Measurements from ENCODE around the gene HS6ST2. TPM values are rescaled to one million over a fixed set of nuclear protein-coding genes. Genes with fewer than 3 reads are reported as not detected.

The HS6ST2 gene
- total and polyA plus RNA-seq, 9 of the 15 experiments (the other 6 are each of a cell fraction or from before 2014, with no cell fraction given): not detected

DNA sequence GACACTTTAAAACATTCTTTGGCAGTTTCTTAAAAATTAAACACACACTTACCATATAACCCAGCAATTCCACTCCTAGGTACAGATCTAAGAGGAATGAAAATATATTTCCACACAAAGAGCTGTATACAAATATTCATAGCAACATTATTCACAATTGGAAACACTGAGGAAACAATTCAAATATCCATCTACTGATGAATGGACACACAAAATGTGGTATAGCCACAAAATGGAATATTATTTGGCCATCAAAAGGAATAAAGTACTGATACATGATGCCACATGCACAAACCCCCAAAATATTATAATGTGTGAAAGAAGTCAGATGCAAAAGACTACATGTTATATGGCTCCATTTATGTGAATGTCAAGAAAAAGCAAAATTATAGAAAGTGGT, 70.9 kb downstream of the HS6ST2 start (continued):
- TF ChIP-seq, protein P1, sequence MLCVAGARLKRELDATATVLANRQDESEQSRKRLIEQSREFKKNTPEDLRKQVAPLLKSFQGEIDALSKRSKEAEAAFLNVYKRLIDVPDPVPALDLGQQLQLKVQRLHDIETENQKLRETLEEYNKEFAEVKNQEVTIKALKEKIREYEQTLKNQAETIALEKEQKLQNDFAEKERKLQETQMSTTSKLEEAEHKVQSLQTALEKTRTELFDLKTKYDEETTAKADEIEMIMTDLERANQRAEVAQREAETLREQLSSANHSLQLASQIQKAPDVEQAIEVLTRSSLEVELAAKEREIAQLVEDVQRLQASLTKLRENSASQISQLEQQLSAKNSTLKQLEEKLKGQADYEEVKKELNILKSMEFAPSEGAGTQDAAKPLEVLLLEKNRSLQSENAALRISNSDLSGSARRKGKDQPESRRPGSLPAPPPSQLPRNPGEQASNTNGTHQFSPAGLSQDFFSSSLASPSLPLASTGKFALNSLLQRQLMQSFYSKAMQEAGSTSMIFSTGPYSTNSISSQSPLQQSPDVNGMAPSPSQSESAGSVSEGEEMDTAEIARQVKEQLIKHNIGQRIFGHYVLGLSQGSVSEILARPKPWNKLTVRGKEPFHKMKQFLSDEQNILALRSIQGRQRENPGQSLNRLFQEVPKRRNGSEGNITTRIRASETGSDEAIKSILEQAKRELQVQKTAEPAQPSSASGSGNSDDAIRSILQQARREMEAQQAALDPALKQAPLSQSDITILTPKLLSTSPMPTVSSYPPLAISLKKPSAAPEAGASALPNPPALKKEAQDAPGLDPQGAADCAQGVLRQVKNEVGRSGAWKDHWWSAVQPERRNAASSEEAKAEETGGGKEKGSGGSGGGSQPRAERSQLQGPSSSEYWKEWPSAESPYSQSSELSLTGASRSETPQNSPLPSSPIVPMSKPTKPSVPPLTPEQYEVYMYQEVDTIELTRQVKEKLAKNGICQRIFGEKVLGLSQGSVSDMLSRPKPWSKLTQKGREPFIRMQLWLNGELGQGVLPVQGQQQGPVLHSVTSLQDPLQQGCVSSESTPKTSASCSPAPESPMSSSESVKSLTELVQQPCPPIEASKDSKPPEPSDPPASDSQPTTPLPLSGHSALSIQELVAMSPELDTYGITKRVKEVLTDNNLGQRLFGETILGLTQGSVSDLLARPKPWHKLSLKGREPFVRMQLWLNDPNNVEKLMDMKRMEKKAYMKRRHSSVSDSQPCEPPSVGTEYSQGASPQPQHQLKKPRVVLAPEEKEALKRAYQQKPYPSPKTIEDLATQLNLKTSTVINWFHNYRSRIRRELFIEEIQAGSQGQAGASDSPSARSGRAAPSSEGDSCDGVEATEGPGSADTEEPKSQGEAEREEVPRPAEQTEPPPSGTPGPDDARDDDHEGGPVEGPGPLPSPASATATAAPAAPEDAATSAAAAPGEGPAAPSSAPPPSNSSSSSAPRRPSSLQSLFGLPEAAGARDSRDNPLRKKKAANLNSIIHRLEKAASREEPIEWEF (CRISPR knock-in tag; IDR thresholded peaks at IDR 0.05): no peak
- TF ChIP-seq SP1 (CRISPR knock-in tag; IDR thresholded peaks at IDR 0.05): no peak
- TF ChIP-seq HDAC1 (IDR thresholded peaks at IDR 0.05): no peak
- TF ChIP-seq SMC3 (conservative IDR thresholded peaks at IDR 0.05; ENCODE audit: insufficient read depth, low read depth, low read length): no peak
- no peak for TF ChIP-seq HNRNPK (IDR thresholded peaks at IDR 0.05; ENCODE audit: low read depth, low read length, poor library complexity, severe bottlenecking)

- Histone ChIP-seq H2AFZ (ENCODE audit: low read depth, low read length) (no peak overlapping the region), H3K4me3 (no peak overlapping the region), H4K20me1 (replicated peaks; ENCODE audit: control insufficient read depth, insufficient read depth, low read length) (no peaks in the 10 kb centered on the region), H3K4me1 (replicated peaks in 1 of 2; ENCODE audit: control insufficient read depth in 2 of 2, insufficient read depth in 2 of 2, low read length in 2 of 2) (no peaks in the 10 kb centered on the region), H3K9me3 (replicated peaks; ENCODE audit: control insufficient read depth, insufficient read depth, low read depth, low read length) (no peaks in the 10 kb centered on the region), H3K36me3 (ENCODE audit: control insufficient read depth, insufficient read depth, low read length) (no peaks in the 10 kb centered on the region), H3K27ac (ENCODE audit: extremely low read depth, low read depth, low read length) (no peak overlapping the region), H3K27me3 (ENCODE audit: control insufficient read depth in 2 of 2, insufficient read depth in 2 of 2, low read length in 2 of 2) (no peaks in the 10 kb centered on the region), H3K9me1 (ENCODE audit: control insufficient read depth, insufficient read depth, low read length) (no peaks in the 10 kb centered on the region), H3K4me2 (ENCODE audit: insufficient read depth, low read length) (no peak overlapping the region), H3K79me2 (ENCODE audit: control insufficient read depth, insufficient read depth, low read length) (no peaks in the 10 kb centered on the region), H3K9ac (ENCODE audit: insufficient read depth in 1 of 2, low read depth in 2 of 2, low read length in 2 of 2) (no peak overlapping the region)
- in situ Hi-C loops (cut with MboI): no loop called here
- DNase-seq (ENCODE audit: extremely low read depth in 1 of 4, low spot score in 3 of 4): peak in 1 of 4 experiments; percentile 9
- ATAC-seq: no peak
- no TSS peak for BruUV-seq (replicated peaks)
- ChIA-PET CTCF (ENCODE audit: low intra/inter-chr PET ratio) (no interaction called here), POLR2A (no interaction called here)
- FAIRE-seq: no peak
- intact Hi-C loops (cut with micrococcal nuclease): no loop called here
- 2% methylated on average over 5 of the region's 5 CpGs for WGBS (ENCODE audit: insufficient coverage, low coverage, missing lambda C conversion rate)
- TF ChIP-seq ZNF23 (CRISPR knock-in tag; IDR thresholded peaks at IDR 0.05) (0 out of 2 replicates have a peak, but pooled peaks have one; percentile 14), FOXJ3 (CRISPR knock-in tag; IDR thresholded peaks at IDR 0.05) (no peak), ZNF785 (CRISPR knock-in tag; IDR thresholded peaks at IDR 0.05) (no peak), GTF3C2 (IDR thresholded peaks at IDR 0.05; ENCODE audit: borderline replicate concordance, extremely low read depth, insufficient read length) (no peak), DMBX1 (CRISPR knock-in tag; IDR thresholded peaks at IDR 0.05; ENCODE audit: borderline replicate concordance) (peak; percentile 33; the same call in 1 of the 2 replicates), CBX3 (IDR thresholded peaks at IDR 0.05; ENCODE audit: borderline replicate concordance in 1 of 2, low read length in 2 of 2) (no peak), ZNF717 (CRISPR knock-in tag; IDR thresholded peaks at IDR 0.05) (no peak), SMAD1 (IDR thresholded peaks at IDR 0.05; ENCODE audit: low read depth, low read length, partially characterized antibody) (no peak), ZBTB17 (CRISPR knock-in tag; IDR thresholded peaks at IDR 0.05) (peak; percentile 81; the same call in 1 of the 2 replicates)
Observed at GRCh38 chrX:132883358-132883915, 75.0 kb downstream of the HS6ST2 start.

Data from K562 (cell line).